GM12892 (cell line): ENCODE data around the gene MRPL19.

Experiments used
- POLR2A ChIP-seq: IDR thresholded peaks from 2 replicates; pipeline ENCODE4 v1.6.1; 2011; ENCODE audit warnings: low read depth, low read length, control low read depth
- POLR2AphosphoS5 ChIP-seq: IDR thresholded peaks from 2 replicates; pipeline ENCODE4 v1.6.1; 2011; ENCODE audit warnings: low read depth, low read length, control low read depth
- TAF1 ChIP-seq: IDR thresholded peaks from 2 replicates; pipeline ENCODE4 v1.6.1; 2011; ENCODE audit warnings: low read depth, mild to moderate bottlenecking, control low read depth, low read length, borderline replicate concordance

DNA sequence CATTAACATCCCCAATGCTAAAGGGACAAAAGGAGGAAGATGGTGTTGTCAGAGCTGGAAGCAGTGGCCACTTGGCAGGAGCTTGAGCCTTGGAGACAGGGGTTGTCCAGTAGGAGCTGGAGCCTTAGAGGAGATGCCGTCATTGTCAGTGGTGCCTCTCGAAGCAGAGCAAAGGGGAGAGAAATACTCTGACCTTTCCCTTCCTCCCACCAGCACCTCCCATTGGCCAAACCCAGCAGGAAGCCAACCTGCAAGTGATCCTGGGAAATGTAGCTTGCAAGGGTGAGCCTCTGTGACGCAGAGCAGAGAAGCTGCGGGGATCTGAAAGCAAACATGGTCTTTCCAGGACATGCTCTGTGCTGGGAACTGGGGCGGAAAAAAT is 33.7 kb upstream of the MRPL19 start:
- TF ChIP-seq POLR2A (no peak), POLR2AphosphoS5 (no peak), TAF1 (no peak)
